IPS DF 19.7 (cell line): ENCODE data around the gene MND1.
"Not testable (repeated sequence)": the region's sequence is repeated elsewhere in the genome, so short reads cannot be mapped to it uniquely, and the experiment has no call there.

Experiments used
- DNase-seq: peaks from one replicate; pipeline ENCODE4 v3.0.0-alpha.2; 2013; ENCODE audit warnings: low read depth, low spot score

MND1 gene

DNA sequence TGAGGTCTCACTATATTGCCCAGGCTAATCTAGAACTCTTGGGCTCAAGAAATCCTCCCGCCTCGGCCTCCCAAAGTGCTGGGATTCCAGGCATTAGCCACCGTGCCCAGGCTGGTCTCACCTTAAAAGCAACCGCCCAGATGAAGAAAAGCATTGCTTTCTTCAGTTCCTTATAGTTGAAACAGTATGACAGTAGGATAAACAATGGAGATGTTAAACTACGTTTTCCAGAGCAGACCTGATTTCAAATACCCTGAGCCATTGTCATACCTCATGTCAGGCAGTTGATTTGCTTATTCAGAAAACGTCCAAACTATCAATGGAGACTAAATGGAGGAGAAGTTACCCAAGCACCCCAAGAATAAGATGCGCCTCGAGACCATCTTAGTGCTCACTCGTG, 95.3 kb downstream of the MND1 start:
- no peak for DNase-seq

DNA sequence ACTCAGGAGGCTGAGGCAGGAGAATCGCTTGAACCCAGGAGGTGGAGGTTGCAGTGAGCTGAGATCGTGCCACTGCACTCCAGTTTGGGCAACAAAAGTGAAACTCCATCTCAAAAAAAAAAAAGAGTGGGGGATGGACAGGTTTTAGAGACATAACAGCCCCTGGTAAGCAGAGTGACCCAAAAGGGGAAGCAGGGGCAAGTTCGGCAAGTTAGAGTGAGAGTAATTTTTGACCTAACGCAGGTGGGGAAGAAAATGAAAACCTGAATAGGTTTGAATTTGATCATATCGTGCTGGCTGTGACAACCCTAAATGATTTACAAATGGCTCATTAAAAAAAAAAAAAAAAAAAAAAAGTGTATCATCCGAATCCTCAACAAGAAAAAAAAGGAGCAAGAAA, 96.0 kb downstream of the MND1 start:
- no peak for DNase-seq

DNA sequence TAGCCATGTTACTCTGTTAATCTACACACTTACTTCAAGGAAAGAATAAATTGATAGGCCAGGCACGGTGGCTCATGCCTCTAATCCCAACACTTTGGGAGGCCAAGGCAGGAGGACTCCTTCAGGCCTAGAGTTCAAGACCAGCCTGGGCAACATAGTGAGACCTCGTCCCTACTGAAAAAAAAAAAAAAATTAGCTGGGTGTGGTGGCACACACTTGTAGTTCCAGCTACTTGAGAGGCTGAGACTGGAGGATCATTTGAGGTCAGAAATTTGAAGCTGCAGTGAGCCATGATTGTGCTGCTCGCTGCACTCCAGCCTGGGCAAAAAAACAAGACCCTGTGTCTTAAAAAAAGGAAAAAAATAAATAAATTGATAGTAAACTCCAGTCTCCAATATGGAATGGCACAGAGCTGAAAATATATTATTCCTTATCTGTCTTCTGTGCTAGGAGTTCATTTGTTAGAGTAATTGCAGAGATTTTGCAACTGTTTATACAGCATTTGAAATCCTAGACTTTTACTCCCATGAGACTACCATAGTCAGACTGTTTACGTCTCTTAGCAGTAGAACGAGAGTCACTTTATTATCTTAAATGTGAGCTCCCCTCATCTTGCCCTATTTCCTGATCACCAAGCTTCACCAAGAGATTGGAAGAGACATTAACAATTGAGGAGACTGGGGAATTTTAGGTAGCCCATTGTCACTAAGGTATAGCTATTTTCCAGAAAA, 102.9 kb downstream of the MND1 start:
- no peak for DNase-seq

DNA sequence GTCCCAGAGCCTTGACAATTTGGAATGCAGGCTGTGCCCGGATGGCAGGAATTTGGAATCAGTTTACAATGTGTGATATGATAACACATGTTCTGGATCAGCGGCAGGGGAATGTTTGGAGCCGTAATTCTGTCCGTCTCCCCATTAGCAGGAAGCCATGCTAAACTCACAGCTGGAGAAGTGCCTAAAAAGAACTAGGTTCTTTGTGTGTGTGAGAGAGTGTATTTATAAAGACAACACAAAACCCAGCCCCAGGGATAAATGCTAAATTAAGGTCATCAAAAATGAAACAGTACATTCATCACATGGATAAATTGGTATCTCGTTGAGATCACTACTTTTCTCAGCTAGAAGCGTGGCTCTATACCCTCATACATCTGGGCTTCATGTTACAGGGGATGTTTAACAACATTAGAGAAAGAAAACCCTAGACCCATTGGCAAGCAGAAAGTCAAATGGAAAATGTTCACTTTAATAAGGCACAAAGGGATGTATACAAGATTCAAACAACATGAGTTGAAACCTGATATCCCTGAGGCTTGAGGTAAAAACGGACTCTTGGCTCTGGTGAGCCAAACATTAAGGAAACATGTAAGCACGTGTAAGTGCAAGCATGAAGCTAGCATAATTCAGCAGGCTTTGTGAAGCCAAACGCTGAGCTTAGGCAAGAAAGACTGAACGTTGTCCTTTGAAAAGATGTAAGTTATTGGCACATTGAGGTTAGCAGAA, 103.7 kb downstream of the MND1 start:
- no peak for DNase-seq

DNA sequence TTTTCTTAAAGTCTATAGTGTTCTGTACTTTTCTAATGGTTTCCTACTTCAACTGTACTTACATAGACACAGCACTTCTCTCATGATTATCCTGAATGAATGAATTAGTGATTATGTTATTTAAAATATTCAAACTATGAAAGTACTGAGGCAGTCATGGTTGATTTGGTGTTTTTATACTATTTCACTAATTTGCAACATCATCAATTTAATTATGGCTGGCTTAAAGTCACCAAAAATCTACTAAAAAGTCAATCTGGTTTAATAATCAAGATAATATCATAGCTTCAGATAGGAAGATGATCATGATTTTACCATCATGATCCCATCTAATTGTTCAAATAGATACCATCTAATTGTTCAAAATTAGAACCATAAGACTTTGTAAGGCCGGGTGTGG, 104.8 kb downstream of the MND1 start:
- DNase-seq: no peak

DNA sequence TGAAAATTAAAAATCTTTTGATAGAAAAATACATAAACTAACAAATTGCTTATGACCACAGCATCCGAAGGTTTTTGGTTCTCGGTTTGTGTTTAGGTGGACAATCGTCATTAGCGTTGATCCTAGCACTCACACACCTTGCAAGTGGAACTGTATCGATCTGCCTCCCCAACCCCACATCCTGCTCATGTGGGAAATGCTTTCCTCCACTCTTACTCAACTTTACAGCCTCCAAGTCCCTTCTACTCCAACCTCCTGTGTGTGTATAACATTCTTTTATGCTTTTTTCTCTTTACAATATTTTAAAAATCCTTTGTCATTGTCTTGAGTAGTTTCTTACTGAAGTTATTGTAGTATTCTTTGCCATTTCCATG, 106.0 kb downstream of the MND1 start:
- DNase-seq: no peak

DNA sequence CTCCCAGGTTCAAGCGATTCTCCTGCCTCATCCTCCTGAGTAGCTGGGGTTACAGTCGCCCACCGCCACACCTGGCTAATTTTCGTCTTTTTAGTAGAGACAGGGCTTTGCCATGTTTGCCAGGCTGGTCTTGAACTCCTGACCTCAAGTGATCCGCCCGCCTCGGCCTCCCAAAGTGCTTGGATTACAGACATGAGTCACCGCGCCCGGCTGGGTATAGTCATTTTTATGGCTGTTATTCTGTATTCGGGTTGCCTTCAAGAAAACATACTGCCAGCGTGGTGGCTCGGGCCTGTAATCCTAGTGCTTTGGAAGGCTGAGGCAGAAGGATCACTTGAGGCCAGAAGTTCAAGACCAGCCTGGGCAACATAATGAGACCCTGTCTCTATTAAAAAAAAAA, 106.7 kb downstream of the MND1 start:
- not testable (repeated sequence) for DNase-seq

DNA sequence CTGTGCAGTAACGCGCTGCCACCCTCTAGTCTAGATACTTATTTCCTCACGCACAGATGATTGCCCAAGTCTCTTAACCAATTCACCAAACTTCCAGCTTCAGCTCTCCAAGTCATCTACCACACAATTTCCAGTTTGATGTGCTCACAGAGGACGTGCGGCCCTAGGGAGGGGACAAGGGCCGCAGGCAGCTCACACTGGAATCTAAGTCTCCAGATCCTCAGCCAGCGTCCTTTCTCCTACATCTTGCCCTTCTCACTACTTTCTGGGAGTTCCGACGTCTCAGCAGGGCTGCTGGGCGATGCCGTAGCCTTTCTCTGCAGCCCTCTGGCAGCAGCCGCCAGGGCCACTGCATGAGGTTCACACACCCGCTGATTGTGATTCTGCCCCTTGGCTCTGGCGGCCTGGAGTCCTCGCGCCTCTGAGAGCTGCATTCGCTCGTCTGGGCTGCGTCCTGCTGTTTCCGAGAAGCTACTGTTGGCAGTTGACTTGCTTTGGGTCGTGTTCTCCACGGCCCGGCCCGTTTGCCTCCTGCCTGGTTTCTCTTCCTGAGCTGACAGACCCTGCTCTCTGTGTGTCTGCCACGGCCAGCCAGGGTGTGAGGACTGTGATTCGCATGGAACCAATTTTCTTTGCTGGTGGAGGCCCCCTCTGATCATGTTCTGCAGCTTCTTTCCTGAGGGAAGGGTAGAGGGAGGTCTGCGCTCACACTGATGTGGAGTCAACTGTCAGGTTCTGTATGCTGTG, 107.6 kb downstream of the MND1 start:
- no peak for DNase-seq

DNA sequence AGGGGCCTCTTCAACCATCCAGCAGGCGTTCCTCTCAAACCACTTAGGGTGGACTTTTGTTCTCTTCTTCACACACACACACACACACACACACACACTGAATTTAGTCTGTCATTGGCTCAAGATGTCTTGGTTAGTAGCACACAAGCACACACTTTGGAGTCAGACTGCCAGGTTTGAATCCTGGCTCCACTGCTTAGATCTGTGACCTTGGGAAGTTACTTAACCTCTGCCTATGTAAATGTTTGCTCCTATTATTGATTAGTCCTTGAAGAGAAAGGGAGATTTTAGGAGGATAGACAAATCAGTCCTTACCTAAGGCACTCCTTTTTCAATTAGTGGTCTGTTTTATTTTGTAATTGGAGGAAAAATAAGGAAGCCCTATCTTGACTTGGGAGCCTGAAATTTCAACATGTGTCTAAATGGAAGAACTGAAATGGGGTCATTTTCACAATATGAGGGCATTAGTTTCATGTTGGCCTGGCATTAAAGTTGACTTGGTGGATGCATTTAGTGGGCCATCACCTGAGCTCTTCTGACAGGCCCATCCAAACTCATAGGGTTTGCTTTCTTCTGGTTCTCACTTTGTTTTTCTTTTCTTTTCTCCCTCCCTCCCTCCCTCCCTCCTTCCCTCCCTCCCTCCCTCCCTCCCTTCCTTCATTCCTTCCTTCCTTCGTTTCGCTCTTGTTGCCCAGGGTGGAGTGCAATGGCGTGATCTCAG, 108.3 kb downstream of the MND1 start:
- DNase-seq: no peak

DNA sequence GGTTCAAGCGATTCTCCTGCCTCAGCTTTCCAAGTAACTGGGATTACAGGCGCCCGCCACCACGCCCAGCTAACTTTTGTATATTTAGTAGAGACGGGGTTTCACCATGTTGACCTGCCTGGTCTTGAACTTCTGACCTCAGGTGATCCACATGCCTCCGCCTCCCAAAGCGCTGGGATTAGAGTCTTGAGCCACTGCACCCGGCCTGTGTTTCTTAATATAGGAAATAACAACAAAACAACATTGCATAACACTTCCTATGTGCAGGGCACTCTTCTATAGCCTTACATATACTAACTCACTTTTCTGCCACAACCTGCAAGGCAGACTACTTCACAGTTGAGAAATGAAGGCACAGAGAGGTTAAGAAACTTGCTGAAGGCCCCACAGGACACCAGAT, 108.9 kb downstream of the MND1 start:
- DNase-seq: no peak

DNA sequence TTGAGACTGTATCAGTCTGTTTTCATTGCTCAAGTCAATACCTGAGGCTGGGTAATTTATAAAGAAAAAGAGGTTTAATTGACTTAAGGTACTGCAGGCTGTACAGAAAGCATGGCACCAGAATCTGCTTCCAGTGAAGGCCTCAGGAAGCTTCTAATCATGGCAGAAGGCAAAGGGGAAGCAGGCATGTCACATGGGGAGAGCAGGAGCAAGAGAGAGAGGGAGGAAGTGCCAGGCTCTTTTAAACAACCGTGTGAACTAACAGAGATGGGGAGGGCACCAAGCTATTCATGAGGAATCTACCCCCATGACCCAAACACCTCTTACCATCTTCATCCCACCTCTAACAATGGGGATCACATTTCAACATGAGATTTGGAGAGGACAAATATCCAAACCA, 114.5 kb downstream of the MND1 start:
- no peak for DNase-seq

DNA sequence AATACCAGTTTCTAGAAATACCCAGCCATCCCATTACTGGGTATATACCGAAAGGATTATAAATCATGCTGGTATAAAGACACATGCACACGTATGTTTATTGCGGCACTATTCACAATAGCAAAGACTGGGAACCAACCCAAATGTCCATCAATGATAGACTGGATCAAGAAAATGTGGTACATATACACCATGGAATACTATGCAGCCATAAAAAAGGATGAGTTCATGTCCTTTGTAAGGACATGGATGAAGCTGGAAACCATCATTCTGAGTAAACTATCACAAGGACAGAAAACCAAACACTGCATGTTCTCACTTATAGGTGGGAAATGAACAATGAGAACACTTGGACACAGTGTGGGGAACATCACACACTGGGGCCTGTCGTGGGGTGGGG, 117.1 kb downstream of the MND1 start:
- DNase-seq: not testable (repeated sequence)

DNA sequence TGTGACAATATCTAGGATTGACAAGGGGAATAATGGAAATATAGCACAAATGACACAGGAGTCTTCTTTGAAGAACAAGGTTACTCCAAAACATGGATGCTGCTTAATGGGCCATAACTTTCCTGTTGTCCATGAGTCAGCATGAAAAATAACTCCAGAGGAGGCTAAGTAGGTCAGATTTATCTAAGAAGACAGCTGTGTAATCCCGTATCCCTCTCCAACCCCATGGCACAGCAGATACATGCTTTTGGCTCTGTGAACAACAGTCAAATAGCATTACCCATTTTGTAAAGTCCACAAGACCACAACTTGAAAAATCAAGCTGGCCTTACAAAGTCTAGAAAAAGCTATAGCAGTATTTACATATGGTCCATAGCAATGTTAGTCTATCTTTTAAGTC, 119.6 kb downstream of the MND1 start:
- no peak for DNase-seq
